H1 (cell line): ENCODE data around the gene UBALD1. TPM values are rescaled to one million over a fixed set of nuclear protein-coding genes. Genes with fewer than 3 reads are reported as not detected.

Experiments
- CBX5 ChIP-seq: fragments of 300-800, 300-1000 bp; sonication (generic); IDR thresholded peaks from 2 replicates; pipeline ENCODE4 v1.7.1; 2016; ENCODE audit warnings: antibody characterized with exemption, low read length, low read depth
- CBX8 ChIP-seq: fragments of 300-800, 300-1000 bp; sonication (generic); IDR thresholded peaks from 2 replicates; pipeline ENCODE4 v1.7.1; 2016; ENCODE audit warnings: low read depth, low read length, borderline replicate concordance
- HDAC6 ChIP-seq: IDR thresholded peaks from one replicate; pipeline ENCODE4 v1.7.1; 2012; ENCODE audit warnings: low read depth, mild to moderate bottlenecking, inconsistent platforms, low read length, moderate library complexity
- KDM5A ChIP-seq: fragments of 200-600 bp; IDR thresholded peaks from 2 replicates; pipeline ENCODE4 v1.7.1; 2012; ENCODE audit warnings: mild to moderate bottlenecking, low read length, inconsistent platforms, mixed read lengths
- NANOG ChIP-seq: IDR thresholded peaks from 2 replicates; pipeline ENCODE4 v1.6.1; 2011; ENCODE audit warnings: low read length, low read depth, mild to moderate bottlenecking, inconsistent platforms; ENCODE audit not compliant: insufficient read depth, poor library complexity, severe bottlenecking
- RNF2 ChIP-seq: fragments of 200-900, 300-1000 bp; sonication (generic); IDR thresholded peaks from 2 replicates; pipeline ENCODE4 v1.7.1; 2016; ENCODE audit warnings: borderline replicate concordance, low read depth, mild to moderate bottlenecking, antibody characterized with exemption, low read length; ENCODE audit not compliant: poor library complexity, severe bottlenecking; ENCODE audit errors: missing control alignments
- YY1 ChIP-seq: IDR thresholded peaks from 2 replicates; pipeline ENCODE4 v1.6.1; 2011; ENCODE audit warnings: low read depth, mild to moderate bottlenecking, low read length
- ZNF274 ChIP-seq: IDR thresholded peaks from 2 replicates; pipeline ENCODE4 v1.7.0; 2012; ENCODE audit warnings: low read length, borderline replicate concordance; ENCODE audit errors: extremely low read depth
- polyA plus RNA-seq, 7 experiments: library from polyadenylated mRNA; depleted of rRNA in 3 of 7; stranded (reverse) in 5 of 7; unstranded in 2 of 7; fragments of >200 nt in 5 of 7; fragments of 200-250 nt in 2 of 7; gene quantifications; 1 replicate in 5 of 7; 2 replicates in 1 of 7; 4 replicates in 1 of 7; pipeline versions ENCODE4 v1.2.1 to v1.2.3, GENCODE V29; 2011 to 2013; ENCODE audit warnings: missing spikeins in 2 of 7, mixed read lengths in 2 of 7
- total RNA-seq: library from RNA; stranded (reverse); fragmentation: NEBNext Ultra II Directional; extraction: Animal tissue kit (Norgen Biotek cat#: 25700); gene quantifications from 2 replicates; pipeline ENCODE4 v1.2.1, GENCODE V29; 2021

The UBALD1 gene
- total and polyA plus RNA-seq, 2 of the 8 experiments (the other 6 are each of a cell fraction or from before 2014, with no cell fraction given), result 28.6 to 62.0 TPM

GRCh38 chr16:4586291-4586690 is 28.4 kb downstream of the UBALD1 start (continued):
- TF ChIP-seq RNF2 (no peak), YY1 (no peak), CBX8 (no peak), HDAC6 (no peak), CBX5 (no peak), ZNF274 (no peak), KDM5A (no peak), NANOG (no peak)
